Left ventricle myocardium inferior (tissue), 1 donor: ENCODE results near the gene PDE4B. TPM values are rescaled to one million over a fixed set of nuclear protein-coding genes. Genes with fewer than 3 reads are reported as not detected.

Source experiments
- DNase-seq: peaks from one replicate; pipeline ENCODE4 v3.0.0-alpha.2; 2020
- H3K27ac ChIP-seq: fragments of 200-600 bp; replicated peaks from 2 replicates; pipeline ENCODE4 v1.8.0; 2021
- H3K27me3 ChIP-seq: fragments of 200-600 bp; 2 replicates; pipeline ENCODE4 v1.8.0; 2021; ENCODE audit warnings: low read depth
- H3K36me3 ChIP-seq: fragments of 200-600 bp; 2 replicates; pipeline ENCODE4 v1.8.0; 2021
- H3K4me1 ChIP-seq: fragments of 200-600 bp; 2 replicates; pipeline ENCODE4 v1.8.0; 2021
- H3K4me3 ChIP-seq: fragments of 200-600 bp; 2 replicates; pipeline ENCODE4 v1.8.0; 2021; ENCODE audit warnings: mild to moderate bottlenecking, moderate library complexity
- H3K9me3 ChIP-seq: fragments of 200-600 bp; replicated peaks from 2 replicates; pipeline ENCODE4 v1.8.0; 2021
- intact Hi-C: fragments of 100-400 bp; cut with micrococcal nuclease; formaldehyde crosslinking; loops from one replicate; pipeline ENCODE4 v1.11.0; 2022
- total RNA-seq: library from RNA; stranded (reverse); fragmentation: NEBNext Ultra II Directional; extraction: Animal tissue kit (Norgen Biotek cat#: 25700); gene quantifications from one replicate; pipeline ENCODE4 v1.2.1, GENCODE V29; 2021
- TF ChIP-seq, protein P1 (sequence below): fragments of 200-600 bp; IDR thresholded peaks from 2 replicates; pipeline ENCODE4 v1.8.0; 2021; ENCODE audit warnings: antibody characterized with exemption, mild to moderate bottlenecking, borderline replicate concordance
- donor health status: DM: no; HTN: yes; CAD: no; lungs with severe emphysema.

The PDE4B gene
- total RNA-seq, 1 donor from 2014 or later = 3.5 TPM

- no peaks in the 10 kb centered on the region for H3K27me3 ChIP-seq
- no peaks in the 10 kb centered on the region for H3K9me3 ChIP-seq
- H3K27ac ChIP-seq = no peak overlapping the region
- intact Hi-C loops = loop anchor here (10.0 kb wide), 1 partner anchor 474 kb away; no protein-coding TSS in a partner anchor
- TF ChIP-seq, protein P1, sequence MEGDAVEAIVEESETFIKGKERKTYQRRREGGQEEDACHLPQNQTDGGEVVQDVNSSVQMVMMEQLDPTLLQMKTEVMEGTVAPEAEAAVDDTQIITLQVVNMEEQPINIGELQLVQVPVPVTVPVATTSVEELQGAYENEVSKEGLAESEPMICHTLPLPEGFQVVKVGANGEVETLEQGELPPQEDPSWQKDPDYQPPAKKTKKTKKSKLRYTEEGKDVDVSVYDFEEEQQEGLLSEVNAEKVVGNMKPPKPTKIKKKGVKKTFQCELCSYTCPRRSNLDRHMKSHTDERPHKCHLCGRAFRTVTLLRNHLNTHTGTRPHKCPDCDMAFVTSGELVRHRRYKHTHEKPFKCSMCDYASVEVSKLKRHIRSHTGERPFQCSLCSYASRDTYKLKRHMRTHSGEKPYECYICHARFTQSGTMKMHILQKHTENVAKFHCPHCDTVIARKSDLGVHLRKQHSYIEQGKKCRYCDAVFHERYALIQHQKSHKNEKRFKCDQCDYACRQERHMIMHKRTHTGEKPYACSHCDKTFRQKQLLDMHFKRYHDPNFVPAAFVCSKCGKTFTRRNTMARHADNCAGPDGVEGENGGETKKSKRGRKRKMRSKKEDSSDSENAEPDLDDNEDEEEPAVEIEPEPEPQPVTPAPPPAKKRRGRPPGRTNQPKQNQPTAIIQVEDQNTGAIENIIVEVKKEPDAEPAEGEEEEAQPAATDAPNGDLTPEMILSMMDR = no peak
- H3K4me3 ChIP-seq = no peak overlapping the region
- no peak for DNase-seq
- no peaks in the 10 kb centered on the region for H3K36me3 ChIP-seq
- H3K4me1 ChIP-seq = peaks cover 7% of the 10 kb centered on the region
Observed at GRCh38 chr1:66250478-66250877, 457.8 kb downstream of the PDE4B start.

DNA sequence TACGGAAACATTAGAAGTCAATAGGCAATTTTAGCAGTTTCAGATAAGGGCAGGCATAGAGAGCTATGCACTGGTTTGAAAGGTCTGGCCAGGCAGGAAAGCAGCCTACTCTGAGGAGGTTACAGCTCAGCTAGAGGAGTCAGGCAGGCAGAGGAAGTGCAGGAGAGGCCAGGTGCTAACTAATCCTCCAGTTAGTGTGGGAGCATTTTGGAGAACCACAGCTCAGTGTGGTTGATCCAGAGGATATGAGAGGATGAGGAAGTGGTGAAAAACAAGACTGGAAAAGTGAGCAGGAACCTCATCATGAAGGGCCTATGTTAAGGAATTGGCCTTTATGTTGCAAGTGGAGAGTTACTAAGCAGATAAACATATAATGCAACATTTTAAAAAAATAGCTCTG lies 458.9 kb downstream of the PDE4B start:
- no peak overlapping the region for H3K27ac ChIP-seq

DNA sequence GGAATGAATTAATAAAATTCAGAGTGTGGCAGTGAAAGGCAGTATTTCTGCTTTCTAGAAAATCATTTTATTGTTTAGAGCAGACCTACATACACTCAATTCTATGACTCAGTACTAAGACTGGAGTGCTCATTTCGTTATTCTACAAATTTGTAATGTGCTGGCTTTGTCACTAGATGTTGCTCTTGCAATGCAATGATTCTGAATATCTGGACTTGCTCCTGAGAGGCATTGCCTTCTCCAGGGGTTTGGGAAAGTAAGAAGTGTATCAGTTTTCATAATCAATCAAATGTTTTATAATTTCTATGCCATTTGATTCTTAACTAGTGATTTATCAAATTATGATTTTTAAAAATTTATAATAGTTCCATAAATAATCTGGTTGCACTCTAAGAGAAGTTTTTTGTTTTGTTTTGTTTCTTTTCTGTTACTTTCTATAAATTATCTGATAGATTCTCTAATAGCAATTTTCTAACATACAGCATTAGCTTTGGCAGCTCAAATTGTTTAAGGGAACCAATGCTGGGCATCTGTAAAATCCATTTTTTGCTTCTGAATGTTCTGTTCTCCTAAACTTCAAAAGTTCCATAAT lies 460.7 kb downstream of the PDE4B start:
- TF ChIP-seq, protein P1 = peak; percentile 91
- Histone ChIP-seq H3K9me3 (no peaks in the 10 kb centered on the region), H3K27me3 (no peaks in the 10 kb centered on the region), H3K4me1 (peaks cover 11% of the 10 kb centered on the region), H3K4me3 (no peak overlapping the region), H3K36me3 (no peaks in the 10 kb centered on the region), H3K27ac (no peak overlapping the region)
- DNase-seq = no peak
- intact Hi-C loops = loop anchor here (2.0 to 10.0 kb wide), 2 partner anchors 193 to 471 kb away; no protein-coding TSS in a partner anchor

More for the DNA sequence above, 458.9 kb downstream of the PDE4B start:
- Histone ChIP-seq H3K9me3 (no peaks in the 10 kb centered on the region), H3K36me3 (no peaks in the 10 kb centered on the region), H3K4me1 (peaks cover 7% of the 10 kb centered on the region), H3K27me3 (no peaks in the 10 kb centered on the region), H3K4me3 (no peak overlapping the region)
- intact Hi-C loops = loop anchor here (10.0 kb wide), 1 partner anchor 473 kb away; no protein-coding TSS in a partner anchor
- no peak for DNase-seq
- TF ChIP-seq, protein P1 = no peak

- no peak overlapping the region for H3K27ac ChIP-seq
Observed at GRCh38 chr1:66254785-66255184, 462.1 kb downstream of the PDE4B start.

DNA sequence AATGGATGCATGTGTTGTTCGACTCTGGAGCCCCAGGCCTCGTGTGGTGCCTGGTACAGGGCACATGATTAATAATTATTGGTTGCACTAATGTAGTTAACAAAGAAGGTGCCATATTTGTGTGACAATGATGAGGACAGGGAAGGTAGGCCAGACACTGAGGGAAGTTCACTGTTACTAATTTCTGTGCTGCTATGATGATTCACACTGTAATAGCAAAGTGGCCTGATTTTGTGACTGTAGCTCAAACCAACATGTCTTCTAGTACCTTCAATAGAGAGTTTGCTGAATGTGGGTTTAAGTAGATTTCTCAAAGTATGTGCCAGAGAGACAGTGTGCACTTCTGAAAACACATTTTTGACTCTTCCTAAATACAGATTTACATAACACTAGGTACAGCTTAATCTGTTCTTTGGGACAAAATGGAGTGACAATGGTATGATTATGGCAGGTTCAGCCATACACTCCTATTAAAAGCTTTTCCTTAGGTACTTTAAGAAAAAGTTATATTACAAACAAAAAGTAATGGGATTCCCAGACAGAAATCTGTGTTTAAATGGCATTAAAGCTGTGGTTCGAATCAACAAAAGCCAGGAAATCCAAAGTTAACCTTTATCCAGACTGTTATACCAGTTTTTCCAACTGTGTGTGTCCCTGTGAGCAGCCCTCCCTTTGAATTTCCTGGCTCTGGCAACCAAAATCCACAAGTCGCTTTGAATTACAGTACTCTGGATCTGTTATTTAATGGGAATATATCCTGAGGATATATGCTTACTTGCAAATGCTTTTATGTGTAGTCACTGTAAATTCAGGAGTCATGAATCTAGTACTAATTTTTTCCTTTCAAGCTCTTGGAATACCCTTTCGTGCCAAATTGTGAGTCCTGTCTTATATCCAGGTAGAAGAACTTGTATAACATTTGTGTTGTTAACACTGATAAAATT lies 464.2 kb downstream of the PDE4B start:
- Histone ChIP-seq H3K9me3 (no peaks in the 10 kb centered on the region), H3K27ac (no peak overlapping the region), H3K27me3 (no peaks in the 10 kb centered on the region), H3K4me3 (no peak overlapping the region), H3K4me1 (peaks cover 30% of the 10 kb centered on the region), H3K36me3 (no peaks in the 10 kb centered on the region)
- TF ChIP-seq, protein P1 = no peak
- intact Hi-C loops = loop anchor here (10.0 kb wide), 1 partner anchor 468 kb away; no protein-coding TSS in a partner anchor
- no peak for DNase-seq

More at GRCh38 chr1:66254785-66255184, 462.1 kb downstream of the PDE4B start:
- TF ChIP-seq, protein P1 = no peak
- intact Hi-C loops = loop anchor here (10.0 kb wide), 1 partner anchor 470 kb away; no protein-coding TSS in a partner anchor
- peaks cover 17% of the 10 kb centered on the region for H3K4me1 ChIP-seq
- H3K36me3 ChIP-seq = no peaks in the 10 kb centered on the region
- H3K27me3 ChIP-seq = no peaks in the 10 kb centered on the region
- H3K4me3 ChIP-seq = no peak overlapping the region
- H3K9me3 ChIP-seq = no peaks in the 10 kb centered on the region
- no peak for DNase-seq
